OCI-LY3 (cell line): Measurements from ENCODE around the gene APOL2.
"Not testable (repeated sequence)": the region's sequence is repeated elsewhere in the genome, so short reads cannot be mapped to it uniquely, and the experiment has no call there.

ENCODE experiments used
- H2AFZ ChIP-seq: fragments of 200-600, 300-600 bp; shearing (Covaris generic); 2 replicates; pipeline ENCODE4 v1.6.0; 2014; ENCODE audit warnings: antibody characterized with exemption, low read depth, low read length
- H3K27ac ChIP-seq: fragments of 200-600, 300-600 bp; sonication (generic); 2 replicates; pipeline ENCODE4 v1.5.1; 2014; ENCODE audit warnings: mild to moderate bottlenecking, low read length, moderate library complexity, mixed read lengths
- H3K27me3 ChIP-seq: fragments of 200-600, 300-600 bp; sonication (generic); 2 replicates; pipeline ENCODE4 v1.6.1; 2014; ENCODE audit warnings: low read depth, low read length, mixed read lengths
- H3K36me3 ChIP-seq: fragments of 200-600, 300-600 bp; sonication (generic); replicated peaks from 2 replicates; pipeline ENCODE3; 2014; ENCODE audit warnings: low read depth, low read length, mixed read lengths
- H3K4me1 ChIP-seq: fragments of 300-600, 200-600 bp; sonication (generic); 2 replicates; pipeline ENCODE4 v1.6.1; 2014; ENCODE audit warnings: low read length, mixed read lengths
- H3K4me2 ChIP-seq: fragments of 200-600, 300-600 bp; sonication (generic); 2 replicates; pipeline ENCODE4 v1.6.1; 2014; ENCODE audit warnings: low read length, mixed read lengths
- H3K4me3 ChIP-seq: fragments of 300-600, 200-600 bp; sonication (generic); 2 replicates; pipeline ENCODE4 v1.5.1; 2014; ENCODE audit warnings: antibody characterized with exemption, mild to moderate bottlenecking, low read length, moderate library complexity
- H3K79me2 ChIP-seq: fragments of 300-600, 200-600 bp; shearing (Covaris generic); 2 replicates; pipeline ENCODE4 v1.6.1; 2014; ENCODE audit warnings: mild to moderate bottlenecking, low read length, mixed read lengths
- H3K9ac ChIP-seq: fragments of 300-600, 200-600 bp; shearing (Covaris generic); 2 replicates; pipeline ENCODE4 v1.6.0; 2014; ENCODE audit warnings: mild to moderate bottlenecking, low read length, moderate library complexity
- H3K9me3 ChIP-seq: fragments of 200-600, 300-600 bp; shearing (Covaris generic); 2 replicates; pipeline ENCODE4 v1.6.1; 2014; ENCODE audit warnings: low read length, mixed read lengths; ENCODE audit not compliant: insufficient read depth
- H4K20me1 ChIP-seq: fragments of 200-600, 300-600 bp; sonication (generic); 2 replicates; pipeline ENCODE4 v1.6.1; 2016; ENCODE audit warnings: low read length, mixed read lengths; ENCODE audit not compliant: insufficient read depth
- EZH2phosphoT487 ChIP-seq: fragments of 200-600 bp; shearing (Covaris generic); IDR thresholded peaks from 2 replicates; pipeline ENCODE4 v1.6.1; 2018; ENCODE audit warnings: antibody characterized with exemption, mixed run types, low read depth
- TF ChIP-seq, protein P1 (sequence below): fragments of 200-600, 300-600 bp; sonication (generic); IDR thresholded peaks from 2 replicates; pipeline ENCODE4 v1.5.1; 2014; ENCODE audit warnings: antibody characterized with exemption, low read length, low read depth

The APOL2 gene

GRCh38 chr22:36252754-36253522 lies 13.6 kb upstream of the APOL2 start, which contains the start of gene APOL1:
TSS of gene APOL1 (plus strand) at chr22:36253133. CDS start at chr22:36254956, 1,823 bp downstream.
- Histone ChIP-seq H3K4me2 (peak within 1 kb of the TSS; percentile 97), H3K79me2 (peaks cover 63% of the 10 kb centered on the region), H2AFZ (no peak within 1 kb of the TSS), H3K9me3 (peaks cover 15% of the 10 kb centered on the region), H3K27ac (peak within 1 kb of the TSS; percentile 94), H3K4me1 (peaks cover 91% of the 10 kb centered on the region), H3K9ac (peak within 1 kb of the TSS; percentile 87), H4K20me1 (peaks cover 6% of the 10 kb centered on the region; the same call in 1 of the 2 replicates), H3K4me3 (peak within 1 kb of the TSS; percentile 77), H3K36me3 (peaks cover 51% of the 10 kb centered on the region), H3K27me3 (no peaks in the 10 kb centered on the region)
- no peak for TF ChIP-seq EZH2phosphoT487
- TF ChIP-seq, protein P1, sequence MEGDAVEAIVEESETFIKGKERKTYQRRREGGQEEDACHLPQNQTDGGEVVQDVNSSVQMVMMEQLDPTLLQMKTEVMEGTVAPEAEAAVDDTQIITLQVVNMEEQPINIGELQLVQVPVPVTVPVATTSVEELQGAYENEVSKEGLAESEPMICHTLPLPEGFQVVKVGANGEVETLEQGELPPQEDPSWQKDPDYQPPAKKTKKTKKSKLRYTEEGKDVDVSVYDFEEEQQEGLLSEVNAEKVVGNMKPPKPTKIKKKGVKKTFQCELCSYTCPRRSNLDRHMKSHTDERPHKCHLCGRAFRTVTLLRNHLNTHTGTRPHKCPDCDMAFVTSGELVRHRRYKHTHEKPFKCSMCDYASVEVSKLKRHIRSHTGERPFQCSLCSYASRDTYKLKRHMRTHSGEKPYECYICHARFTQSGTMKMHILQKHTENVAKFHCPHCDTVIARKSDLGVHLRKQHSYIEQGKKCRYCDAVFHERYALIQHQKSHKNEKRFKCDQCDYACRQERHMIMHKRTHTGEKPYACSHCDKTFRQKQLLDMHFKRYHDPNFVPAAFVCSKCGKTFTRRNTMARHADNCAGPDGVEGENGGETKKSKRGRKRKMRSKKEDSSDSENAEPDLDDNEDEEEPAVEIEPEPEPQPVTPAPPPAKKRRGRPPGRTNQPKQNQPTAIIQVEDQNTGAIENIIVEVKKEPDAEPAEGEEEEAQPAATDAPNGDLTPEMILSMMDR = no peak

DNA sequence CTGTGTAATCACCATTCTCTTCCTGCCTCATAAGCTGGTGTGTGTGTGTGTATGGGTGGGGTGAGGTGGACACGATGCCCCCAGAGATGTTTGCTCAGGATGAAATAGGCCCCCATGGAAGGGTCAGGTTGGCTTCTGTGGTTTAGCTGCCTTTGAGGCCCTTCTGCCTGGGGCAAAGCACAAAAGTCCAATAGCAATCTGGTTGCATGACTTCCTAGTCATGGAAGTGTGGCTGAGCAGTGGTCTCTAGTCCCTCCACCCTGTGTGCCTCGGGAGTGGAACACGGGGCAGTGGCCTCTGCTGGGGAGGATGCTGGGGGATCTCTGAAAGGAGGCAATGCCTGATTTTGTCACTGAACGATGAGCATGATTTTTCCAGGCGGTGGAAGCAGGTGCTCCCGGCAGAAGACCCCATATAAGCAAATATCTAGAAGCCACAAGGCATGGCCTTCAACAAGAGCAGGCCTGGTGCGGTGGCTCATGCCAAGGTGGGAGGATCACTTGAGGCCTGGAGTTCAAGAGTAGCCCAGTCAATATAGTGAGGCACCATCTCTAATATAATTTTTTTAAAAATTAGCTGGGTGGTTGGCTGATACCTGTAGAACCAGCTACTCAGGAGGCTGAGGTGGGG lies 12.8 kb upstream of the APOL2 start:
- H3K4me1 ChIP-seq = peaks cover 90% of the 10 kb centered on the region
- peak overlapping the region; percentile 94 for H3K27ac ChIP-seq
- peaks cover 51% of the 10 kb centered on the region for H3K36me3 ChIP-seq
- not testable (repeated sequence) for H2AFZ ChIP-seq, H3K27me3 ChIP-seq, H4K20me1 ChIP-seq
- peak overlapping the region; percentile 97 for H3K4me2 ChIP-seq
- H3K79me2 ChIP-seq = peaks cover 54% of the 10 kb centered on the region
- H3K4me3 ChIP-seq = peak overlapping the region; percentile 77
- peaks cover 23% of the 10 kb centered on the region for H3K9me3 ChIP-seq
- peak overlapping the region; percentile 87 for H3K9ac ChIP-seq

GRCh38 chr22:36250292-36250960 lies 11.1 kb upstream of the APOL2 start:
- Histone ChIP-seq H3K9ac (peak overlapping the region; percentile 87), H3K4me2 (peak overlapping the region; percentile 97), H3K9me3 (peaks cover 25% of the 10 kb centered on the region), H3K79me2 (peaks cover 40% of the 10 kb centered on the region), H3K36me3 (peaks cover 44% of the 10 kb centered on the region), H3K4me1 (peaks cover 77% of the 10 kb centered on the region), H3K4me3 (peak overlapping the region; percentile 48), H3K27ac (peak overlapping the region; percentile 94)
- H3K27me3 ChIP-seq, H4K20me1 ChIP-seq, H2AFZ ChIP-seq: not testable (repeated sequence)

DNA sequence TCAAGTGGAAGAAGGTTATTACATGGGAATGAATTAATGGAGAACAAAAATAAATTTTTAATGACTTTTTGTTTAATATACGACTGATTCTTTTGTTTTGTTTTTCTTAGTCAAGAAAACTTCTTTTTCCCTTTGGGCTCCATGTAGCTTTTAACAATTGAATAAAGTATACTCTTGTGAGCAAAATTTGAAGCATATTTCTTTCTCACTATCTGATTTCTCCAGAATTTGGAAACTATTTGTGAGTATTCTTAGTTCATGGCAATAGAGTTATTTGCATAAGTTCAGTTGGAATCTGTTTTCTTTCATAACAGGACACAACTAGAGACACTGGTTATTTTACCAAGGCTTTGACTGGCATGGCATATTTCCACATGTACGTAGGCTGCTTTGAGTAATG lies 9.8 kb upstream of the APOL2 start:
- TF ChIP-seq, protein P1 = no peak
- no peak for TF ChIP-seq EZH2phosphoT487
- H3K4me1 ChIP-seq = peaks cover 64% of the 10 kb centered on the region
- H4K20me1 ChIP-seq = no peaks in the 10 kb centered on the region
- H3K9me3 ChIP-seq = peaks cover 25% of the 10 kb centered on the region
- peaks cover 27% of the 10 kb centered on the region for H3K79me2 ChIP-seq
- H3K9ac ChIP-seq = peak overlapping the region; percentile 66
- peak overlapping the region; percentile 52 for H3K4me2 ChIP-seq
- peak overlapping the region; percentile 94 for H3K27ac ChIP-seq
- no peak overlapping the region for H2AFZ ChIP-seq
- no peak overlapping the region for H3K4me3 ChIP-seq
- peaks cover 34% of the 10 kb centered on the region for H3K36me3 ChIP-seq
- no peaks in the 10 kb centered on the region for H3K27me3 ChIP-seq
